D341Med (cell line): ENCODE measurements around the gene DIAPH2.

Experiments used
- DNase-seq: peaks from one replicate; pipeline ENCODE4 v3.0.0; 2012; ENCODE audit warnings: low spot score

Gene DIAPH2

GRCh38 chrX:96978906-96979305 lies 294.3 kb downstream of the DIAPH2 start:
- DNase-seq: no peak

- DNase-seq: no peak
Measured at GRCh38 chrX:96979766-96980165, 295.1 kb downstream of the DIAPH2 start.

- no peak for DNase-seq
Measured at GRCh38 chrX:96982161-96982560, 297.5 kb downstream of the DIAPH2 start.

GRCh38 chrX:96984538-96984937 lies 299.9 kb downstream of the DIAPH2 start:
- DNase-seq: no peak

GRCh38 chrX:96985046-96985445 lies 300.4 kb downstream of the DIAPH2 start:
- no peak for DNase-seq

GRCh38 chrX:96987228-96987627 lies 302.6 kb downstream of the DIAPH2 start:
- no peak for DNase-seq

GRCh38 chrX:96989830-96990571 lies 305.4 kb downstream of the DIAPH2 start:
- DNase-seq: no peak

GRCh38 chrX:96994093-96994492 lies 309.5 kb downstream of the DIAPH2 start:
- no peak for DNase-seq

GRCh38 chrX:96997196-96997595 lies 312.6 kb downstream of the DIAPH2 start:
- DNase-seq: no peak

GRCh38 chrX:97000682-97001368 lies 316.2 kb downstream of the DIAPH2 start:
- no peak for DNase-seq

- DNase-seq: no peak
Measured at GRCh38 chrX:97006167-97006566, 321.5 kb downstream of the DIAPH2 start.

- DNase-seq: no peak
Measured at GRCh38 chrX:97009391-97009790, 324.7 kb downstream of the DIAPH2 start.

GRCh38 chrX:97011540-97011939 lies 326.9 kb downstream of the DIAPH2 start:
- DNase-seq: no peak

GRCh38 chrX:97016106-97016505 lies 331.5 kb downstream of the DIAPH2 start:
- no peak for DNase-seq

- no peak for DNase-seq
Measured at GRCh38 chrX:97021680-97022079, 337.0 kb downstream of the DIAPH2 start.

GRCh38 chrX:97026406-97026805 lies 341.8 kb downstream of the DIAPH2 start:
- no peak for DNase-seq

GRCh38 chrX:97027384-97027922 lies 342.8 kb downstream of the DIAPH2 start:
- no peak for DNase-seq

- no peak for DNase-seq
Measured at GRCh38 chrX:97030463-97030862, 345.8 kb downstream of the DIAPH2 start.

GRCh38 chrX:97030947-97031346 lies 346.3 kb downstream of the DIAPH2 start:
- DNase-seq: no peak

- no peak for DNase-seq
Measured at GRCh38 chrX:97039363-97040029, 354.9 kb downstream of the DIAPH2 start.

GRCh38 chrX:97045470-97045869 lies 360.8 kb downstream of the DIAPH2 start:
- DNase-seq: no peak

GRCh38 chrX:97046867-97047266 lies 362.2 kb downstream of the DIAPH2 start:
- DNase-seq: no peak

- DNase-seq: no peak
Measured at GRCh38 chrX:97050392-97050791, 365.8 kb downstream of the DIAPH2 start.
